Measurements from ENCODE around the gene ZNF121.

ZNF121 gene

DNA sequence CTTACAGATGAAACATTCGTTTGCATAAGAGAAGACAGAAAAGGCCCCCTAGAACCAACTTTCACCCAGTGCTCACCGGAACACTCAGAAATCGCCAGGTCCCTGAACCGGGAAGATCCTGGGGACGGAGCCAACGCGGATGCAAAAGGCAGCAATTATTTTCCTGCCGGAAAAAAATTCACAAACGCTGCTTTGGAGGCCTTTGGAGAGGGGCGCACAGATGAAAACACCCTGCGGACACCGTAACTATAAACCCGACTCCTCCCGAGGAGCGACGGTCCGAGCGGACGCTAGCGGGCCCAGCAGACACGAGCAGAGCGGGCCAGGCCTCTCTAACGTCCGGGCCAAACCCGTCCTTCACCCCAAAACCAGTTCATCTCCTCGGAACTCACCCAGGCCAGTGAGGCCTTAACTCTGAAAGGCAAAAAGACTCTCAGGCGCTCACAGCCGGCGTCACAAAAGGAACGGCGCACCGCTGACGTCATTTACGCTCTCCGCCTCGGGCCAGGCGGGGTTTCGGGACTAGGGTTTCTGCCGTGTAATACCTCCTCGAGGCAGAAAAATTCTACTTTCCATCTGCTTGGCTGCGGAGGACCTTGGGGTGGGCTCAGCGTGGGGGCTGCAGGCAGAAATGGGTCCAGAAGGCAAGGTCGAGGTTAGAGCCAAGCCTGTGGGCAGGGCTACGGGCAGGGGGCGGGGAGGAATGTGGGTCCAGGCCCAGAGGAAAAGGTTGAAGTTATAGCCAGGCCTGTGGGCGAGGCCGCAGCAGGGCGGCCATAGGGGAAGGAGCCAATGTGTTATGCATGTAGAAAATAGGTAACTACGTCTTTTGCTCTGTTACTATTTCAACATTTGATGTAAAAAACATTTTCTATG is 45.9 kb downstream of the ZNF121 start, which contains the start of gene ZNF426:
ZNF426 (minus strand) TSS at position 463 of the 876 bp plus-strand sequence. CDS start 2,413 bp downstream, outside the sequence.
- DNase-seq (ENCODE audit: low spot score), result peak; percentile 83

- no peak for DNase-seq (ENCODE audit: low spot score)
Observed at GRCh38 chr19:9535934-9536333, 48.4 kb downstream of the ZNF121 start.

DNA sequence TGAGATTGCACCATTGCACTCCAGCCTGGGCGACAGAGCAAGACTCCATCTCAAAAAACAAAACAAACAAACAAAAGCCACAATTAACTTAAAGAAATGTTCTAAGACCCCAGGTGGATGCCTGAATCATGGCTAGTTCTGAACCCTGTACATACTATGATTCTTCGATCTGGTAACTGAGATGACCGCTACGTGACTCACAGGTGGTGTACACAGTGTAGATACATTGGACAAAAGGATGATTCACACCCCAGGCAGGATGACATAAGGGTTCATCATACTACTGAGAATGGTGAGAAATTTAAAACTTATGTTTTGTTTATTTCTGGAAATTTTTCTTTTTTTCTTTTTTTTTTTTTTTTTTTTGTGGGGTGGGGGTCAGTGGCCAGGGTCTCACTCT is 52.4 kb downstream of the ZNF121 start:
- DNase-seq (ENCODE audit: low spot score), result no peak

GRCh38 chr19:9528757-9529336 is 55.5 kb downstream of the ZNF121 start:
- no peak for DNase-seq (ENCODE audit: low spot score)

DNA sequence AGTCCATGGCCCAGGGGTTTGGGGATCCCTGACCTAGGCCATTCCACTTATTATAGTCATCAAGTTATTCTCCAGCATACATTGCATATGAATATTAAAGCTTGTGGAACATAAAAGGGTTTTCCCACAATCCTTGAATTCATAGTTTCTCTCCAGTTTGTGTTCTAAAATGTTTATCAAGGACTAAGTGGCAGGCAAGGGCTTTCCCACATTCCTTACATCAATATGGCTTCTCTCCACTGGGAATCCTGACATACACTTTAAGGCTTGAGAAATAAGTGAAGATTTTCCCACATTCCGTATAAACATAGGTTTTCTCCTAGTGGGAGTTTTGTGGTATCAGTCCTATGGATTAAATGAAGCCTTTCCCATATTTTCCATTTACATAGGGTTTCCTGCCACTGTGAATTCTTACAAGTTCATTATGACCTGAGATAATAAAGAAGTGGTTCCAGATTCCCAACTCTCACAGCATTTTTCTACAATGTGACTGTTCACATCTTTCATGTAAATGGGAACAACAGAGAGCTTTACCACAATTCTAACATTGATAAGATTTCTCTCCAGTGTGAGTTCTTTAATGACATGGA is 60.3 kb downstream of the ZNF121 start:
- no peak for DNase-seq (ENCODE audit: low spot score)
